ENCODE results near the gene MRS2. TPM values are rescaled to one million over a fixed set of nuclear protein-coding genes. Genes with fewer than 3 reads are reported as not detected.

MRS2 gene
- polyA plus RNA-seq, 1 of the 3 experiments (the other 2 are of a cell fraction), result 9.4 TPM

GRCh38 chr6:24387818-24388217 lies 14.9 kb upstream of the MRS2 start:
- CTCF ChIA-PET, result interaction anchor here (0.7 to 4.8 kb wide), 7 partner anchors 11 to 1986 kb away, joined by 3 to 64 read pairs (median 10); partner anchors contain the start of gene MRS2
- no peak overlapping the region for H3K27ac ChIP-seq (ENCODE audit: low read depth in 2 of 2, low read length in 1 of 2)
- H3F3A ChIP-seq (replicated peaks; ENCODE audit: insufficient read depth), result no peaks in the 10 kb centered on the region
- H3K36me3 ChIP-seq (replicated peaks in 1 of 2; ENCODE audit: control insufficient read depth in 1 of 2, insufficient read depth in 2 of 2, low read length in 1 of 2), result no peaks in the 10 kb centered on the region
- H3K9me3 ChIP-seq, result no peaks in the 10 kb centered on the region
- WGBS (ENCODE audit: low lambda C conversion rate), result 41% methylated on average over 1 of the region's 1 CpG
- no peaks in the 10 kb centered on the region for H3K27me3 ChIP-seq (ENCODE audit: insufficient read depth)
- DNase-seq, result no peak
- H2AFZ ChIP-seq (ENCODE audit: low read depth), result no peak overlapping the region
- H3K4me3 ChIP-seq (ENCODE audit: low read depth in 2 of 2, low read length in 1 of 2), result no peak overlapping the region
- no peaks in the 10 kb centered on the region for H4K20me1 ChIP-seq (ENCODE audit: insufficient read depth)
- no peak overlapping the region for H3K4me2 ChIP-seq
- POLR2A ChIA-PET, result no interaction called here
- H3K79me2 ChIP-seq (ENCODE audit: insufficient read depth), result no peaks in the 10 kb centered on the region
- no peaks in the 10 kb centered on the region for H3K4me1 ChIP-seq (ENCODE audit: control insufficient read depth in 1 of 2, insufficient read depth in 2 of 2, low read depth in 1 of 2, low read length in 1 of 2)
- H3K9ac ChIP-seq, result no peak overlapping the region
- TF ChIP-seq GABPA (IDR thresholded peaks at IDR 0.05; ENCODE audit: low read depth) (no peak), JUND (IDR thresholded peaks at IDR 0.05) (no peak)
- TF ChIP-seq, protein P1, sequence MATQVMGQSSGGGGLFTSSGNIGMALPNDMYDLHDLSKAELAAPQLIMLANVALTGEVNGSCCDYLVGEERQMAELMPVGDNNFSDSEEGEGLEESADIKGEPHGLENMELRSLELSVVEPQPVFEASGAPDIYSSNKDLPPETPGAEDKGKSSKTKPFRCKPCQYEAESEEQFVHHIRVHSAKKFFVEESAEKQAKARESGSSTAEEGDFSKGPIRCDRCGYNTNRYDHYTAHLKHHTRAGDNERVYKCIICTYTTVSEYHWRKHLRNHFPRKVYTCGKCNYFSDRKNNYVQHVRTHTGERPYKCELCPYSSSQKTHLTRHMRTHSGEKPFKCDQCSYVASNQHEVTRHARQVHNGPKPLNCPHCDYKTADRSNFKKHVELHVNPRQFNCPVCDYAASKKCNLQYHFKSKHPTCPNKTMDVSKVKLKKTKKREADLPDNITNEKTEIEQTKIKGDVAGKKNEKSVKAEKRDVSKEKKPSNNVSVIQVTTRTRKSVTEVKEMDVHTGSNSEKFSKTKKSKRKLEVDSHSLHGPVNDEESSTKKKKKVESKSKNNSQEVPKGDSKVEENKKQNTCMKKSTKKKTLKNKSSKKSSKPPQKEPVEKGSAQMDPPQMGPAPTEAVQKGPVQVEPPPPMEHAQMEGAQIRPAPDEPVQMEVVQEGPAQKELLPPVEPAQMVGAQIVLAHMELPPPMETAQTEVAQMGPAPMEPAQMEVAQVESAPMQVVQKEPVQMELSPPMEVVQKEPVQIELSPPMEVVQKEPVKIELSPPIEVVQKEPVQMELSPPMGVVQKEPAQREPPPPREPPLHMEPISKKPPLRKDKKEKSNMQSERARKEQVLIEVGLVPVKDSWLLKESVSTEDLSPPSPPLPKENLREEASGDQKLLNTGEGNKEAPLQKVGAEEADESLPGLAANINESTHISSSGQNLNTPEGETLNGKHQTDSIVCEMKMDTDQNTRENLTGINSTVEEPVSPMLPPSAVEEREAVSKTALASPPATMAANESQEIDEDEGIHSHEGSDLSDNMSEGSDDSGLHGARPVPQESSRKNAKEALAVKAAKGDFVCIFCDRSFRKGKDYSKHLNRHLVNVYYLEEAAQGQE (IDR thresholded peaks at IDR 0.05; ENCODE audit: low read depth, low read length), result no peak
- no peaks in the 10 kb centered on the region for H3K9me2 ChIP-seq

DNA sequence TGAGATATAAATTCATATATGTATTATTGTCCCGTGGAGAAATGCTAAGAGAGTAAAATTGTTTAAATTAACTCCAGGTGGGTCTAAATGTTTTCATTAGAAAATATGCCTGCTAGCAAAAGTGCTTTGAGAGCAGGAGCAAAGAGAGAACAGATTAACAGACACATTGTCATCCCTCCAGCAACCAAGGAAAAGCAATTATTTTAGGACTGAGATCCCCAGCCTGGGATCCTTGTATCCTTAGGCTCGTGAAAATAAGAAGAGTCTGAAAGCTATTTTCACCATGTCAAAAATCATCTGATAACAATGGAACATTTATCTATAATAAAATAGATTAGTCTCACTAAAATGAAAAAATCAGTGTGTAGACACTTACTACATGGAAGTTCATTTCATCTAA lies 11.5 kb upstream of the MRS2 start:
- ChIA-PET POLR2A (no interaction called here), CTCF (interaction anchor here (3.0 kb wide), 1 partner anchor 109 kb away, joined by 20 read pairs; no protein-coding TSS in a partner anchor)
- no peak overlapping the region for H3K9ac ChIP-seq

More for the DNA sequence above, 11.5 kb upstream of the MRS2 start:
- Histone ChIP-seq H3K9me3 (no peaks in the 10 kb centered on the region), H2AFZ (ENCODE audit: low read depth) (no peak overlapping the region), H3K4me1 (ENCODE audit: control insufficient read depth in 1 of 2, insufficient read depth in 2 of 2, low read depth in 1 of 2, low read length in 1 of 2) (no peaks in the 10 kb centered on the region), H3K27ac (ENCODE audit: low read depth in 2 of 2, low read length in 1 of 2) (no peak overlapping the region), H3K79me2 (ENCODE audit: insufficient read depth) (no peaks in the 10 kb centered on the region), H3F3A (replicated peaks; ENCODE audit: insufficient read depth) (no peaks in the 10 kb centered on the region), H3K9me2 (no peaks in the 10 kb centered on the region), H3K4me2 (no peak overlapping the region), H3K36me3 (replicated peaks in 1 of 2; ENCODE audit: control insufficient read depth in 1 of 2, insufficient read depth in 2 of 2, low read length in 1 of 2) (no peaks in the 10 kb centered on the region), H3K4me3 (ENCODE audit: low read depth in 2 of 2, low read length in 1 of 2) (no peak overlapping the region), H3K27me3 (ENCODE audit: insufficient read depth) (no peaks in the 10 kb centered on the region), H4K20me1 (ENCODE audit: insufficient read depth) (no peaks in the 10 kb centered on the region)
- TF ChIP-seq, protein P2, sequence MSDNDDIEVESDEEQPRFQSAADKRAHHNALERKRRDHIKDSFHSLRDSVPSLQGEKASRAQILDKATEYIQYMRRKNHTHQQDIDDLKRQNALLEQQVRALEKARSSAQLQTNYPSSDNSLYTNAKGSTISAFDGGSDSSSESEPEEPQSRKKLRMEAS (IDR thresholded peaks at IDR 0.05; ENCODE audit: low read depth), result no peak
- TF ChIP-seq FOXJ3 (CRISPR knock-in tag; IDR thresholded peaks at IDR 0.05), result no peak
- TF ChIP-seq GATA2 (CRISPR knock-in tag; IDR thresholded peaks at IDR 0.05), result peak; percentile 43; the same call in 1 of the 2 replicates
- no peak for TF ChIP-seq SIN3A (IDR thresholded peaks at IDR 0.05; ENCODE audit: borderline replicate concordance, low read depth, low read length)
- no peak for TF ChIP-seq RXRA (IDR thresholded peaks at IDR 0.05; ENCODE audit: borderline replicate concordance, low read depth)
- TF ChIP-seq TEAD4 (IDR thresholded peaks at IDR 0.05; ENCODE audit: borderline replicate concordance, insufficient read depth), result no peak
- TF ChIP-seq POLR2AphosphoS5 (IDR thresholded peaks at IDR 0.05; ENCODE audit: low read depth, low read length), result no peak
- TF ChIP-seq MXI1 (IDR thresholded peaks at IDR 0.05; ENCODE audit: low read depth, low read length), result no peak; the same call in 1 of the 2 replicates
- peak in 1 of 2 experiments; percentile 70; a peak in 2 of 4 replicates for TF ChIP-seq EP300 (IDR thresholded peaks at IDR 0.05; ENCODE audit: borderline replicate concordance in 1 of 2, low read depth in 1 of 2, low read length in 1 of 2)
- TF ChIP-seq JUND (IDR thresholded peaks at IDR 0.05), result no peak
- no peak for TF ChIP-seq CTCF (IDR thresholded peaks at IDR 0.05)
- 0 out of 2 replicates have a peak, but pooled peaks have one; percentile 59 for TF ChIP-seq RCOR1 (IDR thresholded peaks at IDR 0.05; ENCODE audit: low read length)
- 4% methylated on average over 2 of the region's 2 CpGs for WGBS (ENCODE audit: low lambda C conversion rate)
- DNase-seq, result peak; percentile 49

Measured in SK-N-SH (cell line).